ENCODE measurements around the gene HSPA6. TPM values are rescaled to one million over a fixed set of nuclear protein-coding genes. Genes with fewer than 3 reads are reported as not detected.
"Not testable (repeated sequence)": the region's sequence is repeated elsewhere in the genome, so short reads cannot be mapped to it uniquely, and the experiment has no call there.

The HSPA6 gene
- total and polyA plus RNA-seq, 4 donors = 1.1 to 19.0 (median 5.2) TPM

DNA sequence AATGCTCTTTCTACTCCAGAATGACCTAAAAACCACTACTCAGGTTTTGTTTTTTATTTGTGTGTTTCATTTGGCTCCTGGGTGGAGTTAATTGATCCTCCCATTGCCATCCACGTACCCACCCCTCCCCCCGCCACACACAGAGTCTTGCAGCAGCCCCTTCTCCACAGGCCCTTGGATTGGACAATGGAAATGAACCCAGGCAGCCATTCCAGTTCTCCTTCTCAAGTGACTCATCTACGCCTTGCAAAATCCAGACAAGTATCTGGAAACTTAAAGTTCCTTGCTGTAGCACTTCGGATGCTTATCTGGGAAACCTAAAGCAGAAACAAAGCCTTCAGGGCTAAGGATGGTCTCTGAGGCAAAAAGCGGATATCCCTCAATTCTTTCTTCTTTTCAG lies 26.6 kb downstream of the HSPA6 start:
- H3K27ac ChIP-seq (ENCODE audit: low read depth in 1 of 2, low read length in 2 of 2); ATAC-seq (ENCODE audit: low FRiP score); intact Hi-C loops (cut with DNase I); DNase-seq; H3K4me3 ChIP-seq (ENCODE audit: low read length in 2 of 2); H3K36me3 ChIP-seq (ENCODE audit: control insufficient read depth in 1 of 2, insufficient read depth in 2 of 2, low read length in 1 of 2); H3K9me3 ChIP-seq (ENCODE audit: control insufficient read depth, low read length); H3K27me3 ChIP-seq (ENCODE audit: control insufficient read depth in 1 of 2, insufficient read depth in 2 of 2, low read length in 1 of 2); H3K4me1 ChIP-seq (ENCODE audit: control insufficient read depth in 1 of 2, insufficient read depth in 2 of 2, low read length in 2 of 2): not testable (repeated sequence)
- WGBS, 2 donors = 84 to 85% methylated on average over 5 of the region's 5 CpGs

- DNase-seq; H3K27me3 ChIP-seq (ENCODE audit: control insufficient read depth in 1 of 2, insufficient read depth in 2 of 2, low read length in 1 of 2); H3K27ac ChIP-seq (ENCODE audit: low read depth in 1 of 2, low read length in 2 of 2); H3K4me1 ChIP-seq (ENCODE audit: control insufficient read depth in 1 of 2, insufficient read depth in 2 of 2, low read length in 2 of 2); intact Hi-C loops (cut with DNase I); ATAC-seq (ENCODE audit: low FRiP score); H3K36me3 ChIP-seq (ENCODE audit: control insufficient read depth in 1 of 2, insufficient read depth in 2 of 2, low read length in 1 of 2); H3K4me3 ChIP-seq (ENCODE audit: low read length in 2 of 2); H3K9me3 ChIP-seq (ENCODE audit: control insufficient read depth, low read length): not testable (repeated sequence)
- WGBS, 2 donors = 74 to 78% methylated on average over 1 of the region's 2 CpGs
Measured at GRCh38 chr1:161553631-161554030, 29.3 kb downstream of the HSPA6 start.

GRCh38 chr1:161554340-161554739 lies 30.0 kb downstream of the HSPA6 start:
- H3K27me3 ChIP-seq (ENCODE audit: control insufficient read depth in 1 of 2, insufficient read depth in 2 of 2, low read length in 1 of 2); H3K9me3 ChIP-seq (ENCODE audit: control insufficient read depth, low read length); DNase-seq; H3K4me3 ChIP-seq (ENCODE audit: low read length in 2 of 2); intact Hi-C loops (cut with DNase I); H3K27ac ChIP-seq (ENCODE audit: low read depth in 1 of 2, low read length in 2 of 2); ATAC-seq (ENCODE audit: low FRiP score); H3K36me3 ChIP-seq (ENCODE audit: control insufficient read depth in 1 of 2, insufficient read depth in 2 of 2, low read length in 1 of 2); H3K4me1 ChIP-seq (ENCODE audit: control insufficient read depth in 1 of 2, insufficient read depth in 2 of 2, low read length in 2 of 2): not testable (repeated sequence)
- 92 to 94% methylated on average over 3 of the region's 3 CpGs for WGBS, 2 donors

GRCh38 chr1:161554815-161555417 lies 30.6 kb downstream of the HSPA6 start:
- 50 to 66% methylated on average over 1 of the region's 1 CpG for WGBS, 2 donors
- H3K4me3 ChIP-seq (ENCODE audit: low read length in 2 of 2); H3K36me3 ChIP-seq (ENCODE audit: control insufficient read depth in 1 of 2, insufficient read depth in 2 of 2, low read length in 1 of 2); ATAC-seq (ENCODE audit: low FRiP score); H3K9me3 ChIP-seq (ENCODE audit: control insufficient read depth, low read length); intact Hi-C loops (cut with DNase I); H3K4me1 ChIP-seq (ENCODE audit: control insufficient read depth in 1 of 2, insufficient read depth in 2 of 2, low read length in 2 of 2); H3K27ac ChIP-seq (ENCODE audit: low read depth in 1 of 2, low read length in 2 of 2); H3K27me3 ChIP-seq (ENCODE audit: control insufficient read depth in 1 of 2, insufficient read depth in 2 of 2, low read length in 1 of 2); DNase-seq: not testable (repeated sequence)

DNA sequence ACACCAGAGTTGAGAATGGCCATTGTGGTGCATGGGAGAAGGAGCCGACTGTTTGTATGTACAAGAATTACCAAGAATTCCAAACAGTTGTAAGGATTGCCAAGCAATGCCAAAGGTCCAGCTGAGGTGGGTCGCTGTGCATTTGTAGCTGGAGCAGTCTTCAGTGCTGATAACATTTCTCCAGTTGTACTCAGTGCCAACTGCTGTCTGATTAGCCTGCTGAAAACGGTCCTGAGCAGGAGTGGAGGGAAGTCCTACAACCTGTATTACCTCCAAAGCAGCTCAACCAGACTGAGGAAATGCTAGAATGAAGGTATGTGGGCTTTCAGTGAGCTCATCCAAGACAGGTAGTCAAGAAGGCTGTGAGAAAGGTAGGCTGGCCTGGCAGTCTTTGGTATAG lies 31.8 kb downstream of the HSPA6 start:
- H3K27ac ChIP-seq (ENCODE audit: low read depth in 1 of 2, low read length in 2 of 2); H3K4me1 ChIP-seq (ENCODE audit: control insufficient read depth in 1 of 2, insufficient read depth in 2 of 2, low read length in 2 of 2); ATAC-seq (ENCODE audit: low FRiP score); H3K36me3 ChIP-seq (ENCODE audit: control insufficient read depth in 1 of 2, insufficient read depth in 2 of 2, low read length in 1 of 2); DNase-seq; H3K9me3 ChIP-seq (ENCODE audit: control insufficient read depth, low read length); H3K4me3 ChIP-seq (ENCODE audit: low read length in 2 of 2); H3K27me3 ChIP-seq (ENCODE audit: control insufficient read depth in 1 of 2, insufficient read depth in 2 of 2, low read length in 1 of 2); intact Hi-C loops (cut with DNase I): not testable (repeated sequence)
- 54 to 56% methylated on average over 3 of the region's 3 CpGs for WGBS, 2 donors

GRCh38 chr1:161556990-161557389 lies 32.6 kb downstream of the HSPA6 start:
- H3K4me1 ChIP-seq (ENCODE audit: control insufficient read depth in 1 of 2, insufficient read depth in 2 of 2, low read length in 2 of 2); H3K27me3 ChIP-seq (ENCODE audit: control insufficient read depth in 1 of 2, insufficient read depth in 2 of 2, low read length in 1 of 2); H3K36me3 ChIP-seq (ENCODE audit: control insufficient read depth in 1 of 2, insufficient read depth in 2 of 2, low read length in 1 of 2); DNase-seq; H3K27ac ChIP-seq (ENCODE audit: low read depth in 1 of 2, low read length in 2 of 2); intact Hi-C loops (cut with DNase I); H3K9me3 ChIP-seq (ENCODE audit: control insufficient read depth, low read length); ATAC-seq (ENCODE audit: low FRiP score); H3K4me3 ChIP-seq (ENCODE audit: low read length in 2 of 2): not testable (repeated sequence)
- WGBS, 2 donors = 79 to 93% methylated on average over 1 to 2 of the region's 2 CpGs

DNA sequence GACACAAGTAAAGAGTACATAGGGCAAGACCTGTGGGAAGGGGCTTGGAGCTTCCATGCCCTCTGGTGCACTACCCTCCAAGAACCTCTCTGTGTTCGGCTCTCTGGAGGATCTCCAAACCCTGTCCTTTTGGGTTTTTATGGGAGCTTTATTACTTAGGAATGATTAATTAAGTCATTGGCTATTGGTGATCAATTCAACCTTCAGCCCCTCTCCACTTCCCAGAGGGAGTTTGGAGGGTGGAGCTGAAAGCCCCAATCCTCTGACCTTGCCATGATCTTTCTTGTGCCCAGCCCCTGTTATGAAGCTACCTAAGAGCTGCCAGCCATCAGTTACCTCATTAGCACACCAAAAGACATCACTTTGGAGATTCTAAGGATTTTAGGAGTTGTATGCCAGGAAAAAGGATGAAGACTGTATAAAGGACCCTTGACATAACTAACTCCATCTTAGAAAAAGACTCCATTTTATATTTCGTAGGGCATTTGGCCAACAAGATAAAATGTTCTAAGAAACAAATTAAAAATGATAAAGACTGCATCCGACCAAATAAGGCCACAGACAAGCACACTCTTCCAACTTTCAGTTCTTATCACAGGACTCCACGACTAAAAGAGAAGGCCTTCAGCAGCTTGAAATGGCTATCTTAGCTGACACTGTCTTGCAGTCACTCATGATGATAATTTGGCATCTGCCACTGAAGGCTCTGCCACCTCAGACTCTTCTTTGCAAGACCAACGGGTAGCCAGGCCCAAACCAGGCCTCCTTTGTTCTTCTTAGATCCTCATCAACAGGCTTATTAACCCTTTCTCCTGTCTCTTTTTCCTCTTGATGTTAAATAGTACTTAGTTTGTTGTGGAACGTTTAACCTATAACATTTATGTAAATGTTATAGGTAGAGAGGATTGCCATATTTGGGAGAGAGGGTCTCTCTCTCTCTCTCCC lies 33.4 kb downstream of the HSPA6 start:
- H3K9me3 ChIP-seq (ENCODE audit: control insufficient read depth, low read length); H3K27ac ChIP-seq (ENCODE audit: low read depth in 1 of 2, low read length in 2 of 2); H3K4me1 ChIP-seq (ENCODE audit: control insufficient read depth in 1 of 2, insufficient read depth in 2 of 2, low read length in 2 of 2); H3K27me3 ChIP-seq (ENCODE audit: control insufficient read depth in 1 of 2, insufficient read depth in 2 of 2, low read length in 1 of 2); intact Hi-C loops (cut with DNase I); DNase-seq; H3K36me3 ChIP-seq (ENCODE audit: control insufficient read depth in 1 of 2, insufficient read depth in 2 of 2, low read length in 1 of 2); ATAC-seq (ENCODE audit: low FRiP score); H3K4me3 ChIP-seq (ENCODE audit: low read length in 2 of 2): not testable (repeated sequence)
- 58 to 70% methylated on average over 5 to 6 of the region's 6 CpGs for WGBS, 2 donors

DNA sequence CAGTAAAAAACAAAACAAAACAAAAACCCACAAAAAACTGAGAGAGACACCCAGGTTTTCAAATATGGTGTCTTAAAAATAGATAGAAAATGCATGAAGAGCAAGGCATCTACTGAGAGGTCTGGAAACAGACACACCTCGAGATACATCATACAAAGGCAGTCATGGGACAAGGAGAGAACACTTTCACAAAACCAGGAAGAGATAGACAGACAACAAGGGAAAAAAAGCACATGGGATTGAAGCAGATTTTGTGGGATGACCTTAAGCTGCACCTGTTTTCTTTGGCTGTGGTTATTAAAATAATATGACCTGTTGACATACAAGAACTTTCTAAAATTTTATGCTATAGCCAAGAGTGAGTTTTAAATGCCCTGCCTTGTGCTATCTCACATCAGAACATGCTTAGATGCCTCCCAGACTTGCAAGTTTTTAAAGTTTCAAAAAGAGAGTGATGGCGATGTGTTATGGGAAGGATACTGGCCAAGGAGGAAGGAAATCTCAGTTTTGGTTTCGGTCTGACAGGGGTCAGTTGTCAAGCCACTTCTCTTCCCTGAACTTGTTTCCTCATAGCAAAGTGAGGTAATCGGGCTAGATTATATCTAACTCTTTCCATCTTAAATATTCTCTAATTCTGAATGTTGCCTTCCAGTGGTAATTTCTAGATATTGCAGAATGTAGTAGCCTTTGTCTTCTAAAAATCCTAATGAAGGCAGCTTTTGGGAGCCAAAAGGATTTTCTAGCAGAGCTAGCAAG lies 36.8 kb downstream of the HSPA6 start:
- H3K36me3 ChIP-seq (ENCODE audit: control insufficient read depth in 1 of 2, insufficient read depth in 2 of 2, low read length in 1 of 2); H3K9me3 ChIP-seq (ENCODE audit: control insufficient read depth, low read length); DNase-seq; H3K27ac ChIP-seq (ENCODE audit: low read depth in 1 of 2, low read length in 2 of 2); H3K4me1 ChIP-seq (ENCODE audit: control insufficient read depth in 1 of 2, insufficient read depth in 2 of 2, low read length in 2 of 2); H3K27me3 ChIP-seq (ENCODE audit: control insufficient read depth in 1 of 2, insufficient read depth in 2 of 2, low read length in 1 of 2); H3K4me3 ChIP-seq (ENCODE audit: low read length in 2 of 2): not testable (repeated sequence)
- intact Hi-C loops (cut with DNase I) = loop anchor here in 1 of 2 donors (5.0 kb wide), 1 partner anchor 74 kb away; no protein-coding TSS in a partner anchor
- 56 to 63% methylated on average over 4 of the region's 4 CpGs for WGBS, 2 donors
- ATAC-seq (ENCODE audit: low FRiP score) = peak; percentile 61
